Measurements from ENCODE around the gene JAKMIP2.

- TF ChIP-seq MAX (IDR thresholded peaks at IDR 0.05), result no peak
- no peak for TF ChIP-seq YY1 (IDR thresholded peaks at IDR 0.05; ENCODE audit: low read depth)
Measured at GRCh38 chr5:147693233-147693632, 89.3 kb downstream of the JAKMIP2 start.

Measured in Ishikawa (cell line).